Esophagus mucosa (tissue), 1 donor: Measurements from ENCODE around the gene HEG1. TPM values are rescaled to one million over a fixed set of nuclear protein-coding genes. Genes with fewer than 3 reads are reported as not detected.

ENCODE experiments used
- ATAC-seq: fragments of 200-7000 bp; cut with Tn5 transposase; one replicate; pipeline ENCODE4 v1.9.1; 2020
- total RNA-seq: library from RNA; stranded (reverse); gene quantifications from one replicate; pipeline ENCODE4 v1.2.4, GENCODE V29; 2023
- donor health status: DM: yes; HTN: yes; CAD: no.

The HEG1 gene
- total RNA-seq, 1 donor from 2014 or later: 13.0 TPM

DNA sequence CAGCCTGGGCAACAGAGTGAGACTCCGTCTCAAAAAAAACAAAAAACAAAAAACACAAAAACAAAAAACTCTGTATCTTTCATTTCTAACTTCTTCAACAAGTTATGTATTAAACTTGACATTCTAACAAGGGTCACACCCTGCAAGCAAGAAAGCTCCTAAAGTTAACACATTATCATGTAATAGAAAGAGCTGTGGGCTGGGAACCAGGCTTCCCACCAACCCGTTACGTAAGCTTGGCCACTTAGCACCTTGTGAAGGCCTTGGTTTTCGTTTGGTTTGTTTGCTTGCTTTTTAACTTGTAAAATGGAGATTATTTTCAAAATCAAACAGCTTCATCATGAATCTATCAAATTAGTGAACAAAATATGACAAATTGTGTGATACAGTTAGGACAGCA is 47.0 kb downstream of the HEG1 start:
- no peak for ATAC-seq

DNA sequence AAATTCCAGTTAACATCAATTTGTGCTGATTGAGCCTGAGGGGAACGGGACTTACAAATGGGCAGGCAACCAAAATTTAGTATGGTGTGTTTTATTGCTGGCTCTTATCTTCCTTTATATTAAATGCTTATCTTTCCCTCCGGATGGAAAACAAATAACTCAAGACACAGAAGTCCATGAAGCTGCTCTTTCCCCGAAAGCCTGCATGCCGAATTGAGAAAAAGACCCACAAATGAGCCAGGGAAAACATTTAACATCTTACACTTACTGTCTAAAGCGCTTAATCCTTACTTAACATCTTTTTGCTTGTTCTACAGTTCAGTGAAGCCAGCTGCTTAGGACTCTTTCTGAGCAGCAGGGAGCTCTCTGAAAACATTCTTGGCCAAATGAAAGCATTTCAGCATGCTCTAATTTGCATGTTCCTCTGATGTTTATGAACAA is 49.5 kb downstream of the HEG1 start:
- ATAC-seq: no peak

DNA sequence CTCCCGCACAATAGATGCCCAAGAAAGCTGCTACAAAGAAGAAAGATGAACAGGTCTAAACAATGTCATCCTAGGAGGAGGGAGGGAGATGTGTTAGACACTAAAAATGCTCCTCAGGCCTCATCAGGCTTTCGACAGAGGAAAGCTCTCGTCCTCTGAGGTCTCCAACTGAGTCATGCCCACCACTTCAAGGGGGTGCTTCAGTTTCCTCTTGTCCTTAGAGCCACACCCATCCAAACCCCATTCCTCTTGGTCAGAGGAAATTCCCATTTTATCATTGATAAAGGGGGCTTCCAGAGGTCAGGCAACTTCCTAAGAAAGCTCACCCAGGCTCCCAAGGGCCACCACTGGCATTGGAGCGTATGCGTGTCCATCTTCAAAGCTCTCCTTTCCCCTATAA is 50.1 kb downstream of the HEG1 start:
- no peak for ATAC-seq

DNA sequence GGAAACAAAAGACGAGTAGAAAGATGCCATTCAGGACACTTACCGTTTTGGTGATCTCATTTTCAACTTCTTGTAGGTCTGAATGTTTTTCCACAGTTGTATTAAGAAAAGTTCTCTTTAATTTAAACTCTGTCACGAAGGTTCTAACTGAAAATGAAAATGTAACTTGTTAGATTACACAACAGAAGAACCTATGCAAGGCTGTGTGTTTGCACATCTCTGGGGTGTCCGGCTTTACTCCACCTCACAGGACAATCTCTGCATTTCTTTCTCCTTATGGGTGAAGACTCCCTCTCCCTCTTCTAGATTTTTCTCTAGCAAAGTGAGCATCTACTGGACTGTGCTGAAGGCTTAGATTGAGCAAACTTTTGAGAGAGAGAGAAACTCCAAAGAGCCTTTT is 50.6 kb downstream of the HEG1 start:
- no peak for ATAC-seq

DNA sequence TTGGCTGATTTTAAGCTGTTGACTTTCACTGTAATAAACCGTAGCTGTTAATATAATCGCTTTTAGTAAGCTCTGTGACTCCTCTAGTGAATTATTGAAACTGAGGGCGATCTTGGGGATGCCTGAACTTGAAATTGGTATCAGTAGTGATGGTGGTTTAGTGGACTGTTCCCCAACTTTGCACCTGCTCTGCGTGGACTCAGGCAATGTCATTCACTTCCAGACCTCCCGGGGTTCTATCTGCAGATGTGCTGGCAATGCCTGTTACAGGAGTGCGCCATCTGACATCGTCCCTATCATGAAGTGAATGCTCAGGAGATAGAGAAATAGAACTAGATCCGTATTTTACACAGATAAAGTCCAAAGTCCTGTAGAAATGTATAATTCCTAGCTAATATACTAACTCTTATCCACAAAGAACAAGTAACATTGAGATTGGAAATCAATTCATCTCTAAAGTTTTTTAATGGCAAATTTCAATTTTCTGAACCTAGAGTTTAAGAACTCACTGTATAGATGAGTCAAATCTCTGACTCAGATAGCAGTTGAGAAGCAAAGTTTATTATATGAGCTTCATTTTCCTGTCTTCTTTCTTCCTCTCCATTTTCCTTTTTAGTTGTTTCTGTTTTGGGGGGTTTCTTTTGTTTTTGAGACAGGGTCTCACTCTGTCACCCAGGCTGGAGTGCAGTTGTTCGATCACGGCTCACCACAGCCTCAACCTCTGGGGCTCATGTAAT is 51.8 kb downstream of the HEG1 start:
- ATAC-seq: no peak

DNA sequence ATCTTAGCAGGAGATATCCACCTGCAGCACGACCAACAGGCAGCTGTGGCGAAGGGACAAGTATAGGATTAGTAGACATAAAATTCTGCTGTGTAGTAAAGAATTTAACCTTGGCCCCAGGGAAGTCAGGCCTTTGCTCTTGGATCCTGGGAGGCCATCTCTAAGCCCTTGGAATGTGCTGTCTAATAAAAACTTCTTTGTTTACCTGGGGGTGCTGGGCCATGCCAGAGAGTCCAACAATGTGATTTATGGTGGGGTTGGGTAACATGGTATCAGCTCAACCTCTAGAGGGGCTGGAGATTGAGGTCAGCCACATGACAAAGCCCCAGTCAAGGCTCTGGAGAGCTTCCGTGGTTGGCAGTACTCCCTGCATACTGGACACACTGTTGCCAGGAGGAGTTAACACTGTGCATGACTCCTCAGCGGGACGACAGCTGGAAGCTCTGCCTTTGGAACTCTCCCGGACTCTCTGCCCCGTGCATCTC is 52.4 kb downstream of the HEG1 start:
- peak; percentile 24 for ATAC-seq

DNA sequence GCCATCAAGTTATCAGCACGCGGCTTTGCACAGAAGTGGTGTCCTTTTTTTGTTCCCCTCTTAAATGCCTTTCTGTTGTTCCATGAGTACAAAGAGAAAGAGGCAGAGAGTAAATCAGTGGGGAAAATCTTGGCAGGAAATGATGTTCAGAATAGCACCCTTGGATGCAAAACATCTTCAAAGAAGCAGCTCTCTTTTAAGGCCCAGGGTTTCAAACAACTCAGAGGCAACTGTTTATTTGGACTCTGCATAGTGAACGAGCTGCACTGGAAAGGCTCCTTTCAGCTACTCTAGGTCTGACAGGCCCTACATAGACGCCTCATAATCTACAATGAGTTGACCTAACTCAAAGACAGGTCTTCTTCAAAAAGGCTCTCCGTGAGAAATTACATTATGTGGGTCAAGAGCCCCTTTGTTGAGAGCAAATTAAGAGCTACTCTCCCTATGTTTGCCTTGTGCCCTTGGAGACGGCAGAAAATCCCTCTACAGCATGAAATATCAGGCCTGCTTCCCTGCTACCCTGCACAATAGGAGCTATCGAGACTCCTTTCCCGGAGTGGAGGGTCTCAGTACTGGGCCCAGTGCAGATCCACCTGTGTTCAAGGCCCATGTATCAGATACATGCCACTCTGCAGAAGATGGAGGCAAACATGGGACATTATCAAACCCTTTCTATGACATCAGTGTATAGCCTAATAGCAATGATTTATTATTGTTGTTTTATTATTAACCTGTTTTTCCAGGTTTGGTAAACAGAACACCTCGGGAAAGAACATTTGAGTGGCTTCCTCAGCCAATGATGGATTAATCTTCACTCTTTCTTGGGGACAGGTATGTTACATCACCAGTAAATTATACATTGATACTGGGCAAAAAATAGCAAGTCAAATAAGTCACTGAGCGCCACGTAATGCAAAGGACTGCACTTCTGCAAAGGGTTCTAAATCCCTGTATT is 53.1 kb downstream of the HEG1 start:
- no peak for ATAC-seq

DNA sequence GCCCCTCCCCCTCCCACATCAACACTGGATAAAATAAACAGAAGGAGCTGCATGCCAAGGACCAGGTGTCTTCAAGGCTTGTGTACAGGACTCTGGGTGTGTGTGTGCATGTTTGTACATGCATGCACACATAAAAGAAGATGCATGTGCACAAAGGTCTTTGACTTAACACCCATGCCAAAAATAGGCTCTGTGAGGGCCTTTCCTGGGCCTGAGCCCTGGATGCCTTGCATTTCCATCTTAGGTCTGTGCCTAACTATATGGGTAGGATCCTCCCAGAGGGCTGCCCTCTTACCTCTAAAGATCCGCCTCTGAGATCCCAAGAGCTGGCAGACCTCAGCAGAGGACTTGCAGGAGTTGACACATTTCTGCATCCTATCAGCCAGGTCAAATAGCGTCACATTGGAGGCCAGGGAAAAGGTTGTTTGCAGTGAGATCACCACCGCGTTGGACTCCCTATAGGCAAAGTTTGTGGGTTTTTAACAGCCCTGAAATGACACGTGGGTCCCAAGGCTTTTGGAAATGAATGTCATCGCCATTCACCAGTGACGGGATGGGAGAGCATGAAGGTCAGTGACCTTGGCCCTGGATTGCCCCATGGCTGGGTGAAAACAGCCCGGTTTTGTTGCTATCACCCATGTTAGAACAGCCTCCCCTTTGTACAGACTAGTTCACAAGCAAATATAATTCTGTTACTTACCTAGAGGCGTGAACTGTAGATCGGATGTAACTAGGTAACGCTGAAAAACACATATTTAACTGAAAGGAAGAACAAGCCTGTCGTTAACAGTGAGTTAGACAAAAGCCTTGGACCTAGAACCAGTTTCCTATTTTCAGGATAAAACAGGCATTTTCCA is 54.0 kb downstream of the HEG1 start:
- peak; percentile 35 for ATAC-seq

DNA sequence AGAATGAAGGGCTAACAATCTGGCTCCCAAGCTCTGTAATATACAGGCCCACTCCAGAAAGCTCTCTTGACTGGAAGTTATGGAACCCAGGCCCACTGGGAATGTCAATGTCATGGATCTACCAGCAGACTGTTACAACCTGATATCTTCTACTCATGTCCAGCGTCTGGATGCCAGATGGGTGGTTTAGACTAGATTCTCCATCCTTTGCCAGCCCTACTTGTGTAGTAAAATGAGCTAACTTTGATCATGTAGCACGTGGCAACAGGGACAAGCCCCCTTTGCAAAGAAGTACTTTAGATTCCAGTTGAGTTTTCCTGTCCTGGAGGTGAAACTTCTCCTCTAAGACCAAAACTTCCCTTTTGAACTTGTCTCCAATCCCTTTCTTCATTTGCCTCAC is 55.1 kb downstream of the HEG1 start:
- ATAC-seq: no peak

DNA sequence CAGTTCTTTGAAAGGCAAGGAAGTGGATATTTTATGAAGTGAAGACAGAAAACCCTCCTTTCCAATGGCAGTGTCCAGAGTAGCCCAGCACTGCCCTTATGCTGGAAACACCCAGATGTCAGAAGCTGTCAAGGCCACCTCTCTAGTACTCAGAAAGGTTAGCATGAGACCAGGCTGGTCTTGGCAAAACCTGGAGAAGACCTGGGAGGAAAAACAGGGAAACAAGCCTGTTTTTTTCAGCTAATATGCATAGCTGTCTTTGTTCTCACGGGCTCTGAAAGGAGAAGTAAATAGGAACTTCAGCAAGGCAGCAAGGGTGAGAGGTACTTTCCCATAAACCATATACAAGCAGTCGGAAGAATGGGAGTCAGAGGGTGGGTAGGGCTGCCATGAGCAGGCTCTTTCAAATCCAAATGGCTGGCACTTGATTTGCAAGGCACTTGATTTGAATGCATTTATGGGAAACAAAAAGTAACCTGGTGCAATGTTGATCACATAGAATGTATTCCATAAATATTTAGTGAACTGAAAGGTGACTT is 55.8 kb downstream of the HEG1 start:
- ATAC-seq: no peak

DNA sequence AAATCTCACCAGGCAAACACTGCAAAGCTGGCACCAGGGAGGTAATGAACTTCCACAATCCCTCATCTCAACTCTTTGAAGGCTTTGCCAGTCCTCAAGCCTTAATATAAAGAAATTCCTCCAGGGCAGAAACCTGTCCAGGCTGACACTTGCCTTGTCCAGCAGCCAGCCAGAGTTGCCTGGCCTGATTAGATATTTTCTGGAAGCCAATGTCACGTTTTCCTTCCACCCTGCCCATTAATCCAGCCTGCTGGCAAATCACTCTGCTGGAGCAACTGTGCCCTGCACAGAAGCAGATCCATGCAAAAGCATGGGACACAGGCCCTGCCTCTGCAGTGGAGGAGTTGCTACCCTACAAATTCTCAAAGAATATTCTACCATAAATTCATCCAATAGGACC is 56.5 kb downstream of the HEG1 start:
- ATAC-seq: no peak

DNA sequence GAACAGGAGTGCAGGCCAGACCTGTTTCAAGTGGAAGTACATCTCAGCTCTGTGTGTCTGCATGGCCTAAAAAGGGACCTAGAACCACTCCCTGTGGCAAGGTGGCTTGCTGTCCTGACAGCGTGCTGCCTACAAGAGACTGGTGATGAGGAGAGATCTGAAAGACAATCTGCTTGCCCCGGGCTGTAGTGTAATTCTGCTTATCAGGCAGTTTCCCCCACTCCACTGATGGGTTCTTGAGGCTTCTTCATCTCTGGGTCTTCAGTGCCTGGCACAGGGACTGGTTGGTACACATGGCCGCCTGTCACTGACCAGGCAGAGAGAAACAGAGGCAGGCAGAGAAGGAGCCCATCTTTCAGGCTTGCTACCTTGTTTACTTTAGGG is 57.6 kb downstream of the HEG1 start:
- ATAC-seq: no peak

DNA sequence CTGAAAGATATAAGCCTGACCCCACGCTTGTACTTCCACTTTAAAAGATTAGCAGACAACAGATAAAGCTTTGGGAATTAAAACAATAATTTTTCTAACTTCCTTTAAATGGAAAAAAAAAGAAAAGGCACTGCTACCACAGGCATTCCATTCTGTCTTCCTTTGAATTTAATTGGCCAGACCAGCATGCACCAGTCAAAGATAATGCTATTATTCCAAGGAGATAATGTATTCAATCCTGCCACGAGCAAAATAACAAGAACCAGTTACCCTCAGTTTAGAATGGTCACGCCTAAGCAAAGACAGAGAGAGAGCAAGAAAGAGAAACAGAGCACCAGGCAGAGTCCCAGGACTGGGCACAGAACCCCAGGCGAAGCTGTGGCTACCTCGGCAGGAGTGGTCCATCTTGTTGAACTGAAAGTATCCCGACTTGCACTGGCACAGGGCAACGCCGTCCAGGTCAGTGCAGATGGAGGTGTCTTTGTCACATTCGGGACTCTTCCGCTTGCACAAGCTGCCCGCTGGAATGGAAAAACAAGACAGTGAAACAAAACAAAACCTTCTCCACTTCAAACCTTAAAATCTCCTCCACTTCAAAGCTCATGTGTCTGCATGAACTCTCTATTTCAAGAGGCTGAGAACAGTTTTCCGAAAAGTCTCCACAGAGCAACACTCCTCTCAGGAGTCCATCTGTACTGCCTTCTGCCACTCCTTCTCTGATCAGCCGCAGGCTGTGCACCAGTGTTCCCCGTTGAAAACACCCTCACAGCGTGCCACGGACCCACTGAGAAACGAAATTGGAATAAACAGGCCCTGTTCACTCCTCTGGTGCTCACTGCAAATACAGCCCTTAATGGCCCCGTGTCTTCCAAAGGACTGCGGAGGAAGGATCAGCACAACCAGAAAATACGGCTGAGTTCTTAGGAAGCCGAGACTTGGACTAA is 58.2 kb downstream of the HEG1 start:
- ATAC-seq: no peak

DNA sequence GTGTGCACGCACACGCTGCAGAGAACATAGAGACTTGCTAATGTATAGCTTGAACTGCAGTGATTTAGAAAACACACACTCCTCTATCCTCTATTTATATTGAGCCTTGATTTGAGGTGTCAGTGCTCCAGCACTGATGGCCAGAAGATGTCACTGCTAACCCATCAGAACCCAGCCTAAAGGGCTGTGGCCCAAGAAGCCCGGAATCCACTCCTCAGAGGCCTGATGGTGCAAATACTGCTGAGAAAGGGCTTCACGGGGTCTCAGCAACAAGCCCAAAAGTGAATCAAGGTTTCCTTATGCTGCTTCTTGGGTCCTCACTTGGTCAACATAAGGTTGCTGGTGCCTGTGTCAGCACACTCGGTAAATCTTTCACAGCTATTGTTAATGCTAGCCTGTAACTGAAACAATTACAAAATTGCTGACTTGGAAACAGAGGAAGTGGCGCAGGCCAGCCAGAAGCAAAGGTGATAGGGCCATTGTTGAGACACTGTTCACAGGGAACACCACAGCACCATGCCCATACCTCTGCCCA is 60.3 kb downstream of the HEG1 start:
- peak; percentile 83 for ATAC-seq

DNA sequence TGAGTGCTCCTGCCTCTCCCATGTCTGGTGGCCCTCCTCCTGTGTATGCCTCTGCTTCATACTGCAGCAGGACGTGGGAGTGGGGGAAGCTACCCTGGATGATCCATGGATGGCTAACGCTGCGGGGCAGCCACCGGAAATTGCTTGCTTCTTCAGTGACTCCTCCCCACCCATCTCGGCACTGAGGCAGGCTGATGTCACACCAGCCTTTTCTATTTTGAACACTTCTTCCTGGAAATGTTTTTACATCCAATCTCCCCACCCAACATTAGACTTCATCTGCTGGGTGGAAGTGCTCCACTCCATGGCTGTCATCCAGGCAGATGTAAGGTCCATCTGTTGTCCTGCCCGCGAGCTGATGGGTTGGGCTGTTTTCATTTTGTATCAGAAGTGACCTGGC is 62.3 kb downstream of the HEG1 start:
- ATAC-seq: no peak

DNA sequence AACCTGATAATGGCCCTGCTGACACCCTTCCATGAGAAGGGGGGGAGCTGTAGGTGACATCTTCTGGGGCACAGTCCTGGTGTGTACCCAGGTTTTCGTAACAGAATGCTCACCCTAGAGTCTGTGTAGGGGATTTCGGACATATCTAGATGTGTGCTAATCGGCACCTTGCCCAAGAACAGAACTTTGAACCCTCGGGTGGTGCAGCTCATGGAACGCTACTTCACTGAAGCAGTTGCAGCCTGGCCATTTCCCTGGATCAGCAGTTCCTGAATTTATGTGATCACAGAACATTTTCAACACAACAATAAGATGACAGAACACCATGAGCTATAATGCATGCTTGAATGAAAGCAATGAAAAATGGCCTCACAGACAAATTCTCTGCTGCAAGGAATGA is 63.8 kb downstream of the HEG1 start:
- no peak for ATAC-seq

DNA sequence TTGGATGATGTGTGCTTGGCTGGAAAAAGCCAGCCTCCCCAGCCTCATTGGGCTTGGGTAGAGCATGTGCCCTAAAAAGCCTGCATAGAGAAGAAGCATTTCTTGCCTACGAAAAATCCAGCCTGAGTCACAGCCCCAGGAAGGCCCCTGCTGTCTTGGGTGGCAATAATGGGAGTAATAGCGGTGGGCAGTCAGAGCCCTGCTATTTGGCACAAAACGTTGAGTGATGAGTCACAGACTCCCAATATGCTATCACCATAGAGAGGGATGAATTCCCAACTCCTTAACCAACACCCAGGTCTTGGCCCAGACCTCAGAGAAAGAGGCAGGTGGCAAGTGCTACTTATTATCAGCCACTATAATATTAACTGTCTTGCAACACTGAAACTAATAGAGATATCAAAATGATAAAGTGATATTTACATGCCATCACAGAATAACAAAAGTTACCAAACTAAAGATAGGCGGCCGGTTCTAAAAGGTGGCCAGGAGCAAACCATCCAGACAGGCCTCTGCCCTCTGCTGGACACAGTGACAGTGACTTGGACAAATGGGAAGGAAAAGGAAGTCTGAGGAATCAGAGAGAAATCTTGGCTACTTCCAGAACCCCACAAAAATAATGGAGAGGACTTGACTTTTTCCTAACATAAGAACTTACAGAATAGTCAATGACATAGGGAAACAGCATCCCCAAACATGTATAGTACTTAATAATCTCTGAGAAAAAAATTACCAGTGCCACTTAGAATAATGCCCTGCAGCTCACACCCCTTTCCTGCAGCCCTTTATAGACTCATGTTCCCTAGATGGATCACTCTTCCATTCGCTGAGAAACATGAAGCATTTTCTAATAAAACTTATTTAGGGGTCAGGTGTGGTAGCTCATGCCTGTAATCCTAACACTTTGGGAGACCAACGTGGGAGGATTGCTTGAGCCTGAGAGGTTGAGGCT is 69.3 kb downstream of the HEG1 start:
- no peak for ATAC-seq

DNA sequence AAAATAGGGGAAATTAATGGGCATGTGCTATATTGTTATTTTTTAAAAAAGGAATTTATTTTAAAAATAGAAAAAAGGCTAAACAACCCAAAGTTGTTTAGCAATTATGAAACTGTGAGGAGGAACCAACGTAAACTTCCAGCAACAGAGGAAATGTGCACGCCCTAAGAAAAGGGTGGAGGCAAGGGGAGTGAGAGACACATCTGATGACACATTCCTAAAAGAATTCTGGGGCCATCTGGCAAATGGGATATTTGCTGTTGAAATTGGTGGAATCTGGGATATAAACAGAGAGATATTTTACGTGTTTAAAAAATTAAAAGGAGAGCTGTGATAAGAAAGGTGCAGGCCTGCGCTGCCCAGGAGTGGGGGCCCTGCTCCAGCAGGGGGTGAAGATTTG is 70.4 kb downstream of the HEG1 start:
- no peak for ATAC-seq

DNA sequence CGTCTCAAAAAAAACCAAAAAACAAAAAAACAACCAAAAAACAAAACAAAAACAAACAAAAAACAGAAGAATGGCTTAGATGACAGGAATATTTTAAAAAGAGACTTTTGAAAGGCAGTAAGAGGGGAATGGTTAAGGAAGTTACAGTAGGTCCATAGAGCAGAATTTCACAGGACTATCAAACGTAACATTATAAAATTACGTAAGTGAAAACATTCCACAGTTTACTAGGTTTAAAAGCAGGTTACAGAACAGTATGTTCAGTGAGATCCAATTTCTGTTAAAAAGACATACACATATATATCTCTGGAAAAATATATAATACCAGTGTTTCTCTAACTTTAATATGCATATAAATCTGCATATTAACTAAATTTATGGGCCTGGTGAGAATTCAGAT is 71.0 kb downstream of the HEG1 start:
- no peak for ATAC-seq

DNA sequence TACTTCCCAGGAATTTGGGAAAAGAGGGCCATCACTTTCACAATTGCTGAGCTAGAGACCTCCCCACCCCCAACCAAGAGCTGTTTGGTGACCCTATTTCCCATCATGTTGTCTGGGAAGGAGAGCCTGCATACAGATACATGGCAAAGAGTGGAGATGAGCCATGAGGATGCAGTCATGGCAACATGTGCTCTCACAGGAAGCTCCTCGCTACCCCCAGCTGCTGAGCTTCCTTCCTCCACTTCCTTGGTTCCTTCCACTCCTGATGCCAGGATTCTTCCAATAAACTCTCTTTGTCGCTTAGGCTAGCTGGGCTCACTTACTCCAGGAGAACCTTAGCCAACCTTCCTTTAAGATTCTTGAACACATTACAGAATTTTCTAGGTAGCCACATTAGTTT is 72.9 kb downstream of the HEG1 start:
- no peak for ATAC-seq
